HepG2 (cell line): ENCODE measurements around the gene TOR4A. TPM values are rescaled to one million over a fixed set of nuclear protein-coding genes. Genes with fewer than 3 reads are reported as not detected.
A peak's percentile ranks its signal among the peaks of the same experiment; 100 is the strongest.

Experiments used
- ARHGAP35 ChIP-seq: sonication (generic); formaldehyde crosslinking; IDR thresholded peaks from 2 replicates; pipeline ENCODE4 v1.9.0; 2022; ENCODE audit warnings: mild to moderate bottlenecking, inconsistent platforms, moderate library complexity, missing genetic modification reagents, borderline replicate concordance
- ARNTL ChIP-seq: sonication (generic); formaldehyde crosslinking; IDR thresholded peaks from 2 replicates; pipeline ENCODE4 v1.4.0; 2020; ENCODE audit warnings: mild to moderate bottlenecking, missing genetic modification reagents
- ATF6 ChIP-seq: sonication (generic); formaldehyde crosslinking; conservative IDR thresholded peaks from 2 replicates; pipeline ENCODE4 v1.4.0; 2020; ENCODE audit warnings: missing genetic modification reagents
- ATF7 ChIP-seq, 2 experiments: fragments of 450-650 bp in 1 of 2; sonication (generic) in 1 of 2; formaldehyde crosslinking in 1 of 2; IDR thresholded peaks; 2 replicates each; pipeline versions ENCODE4 v1.4.0 to v1.6.1; 2016 to 2020; ENCODE audit warnings: antibody characterized with exemption in 1 of 2, mild to moderate bottlenecking in 1 of 2, missing genetic modification reagents in 1 of 2
- CREB1 ChIP-seq, 2 experiments: fragments of 450-650 bp in 1 of 2; IDR thresholded peaks; 2 replicates each; pipeline ENCODE4 v1.6.1; 2016 to 2017; ENCODE audit warnings: control low read depth in 1 of 2, mild to moderate bottlenecking in 1 of 2, missing compliant biosample characterization in 1 of 2, missing genetic modification characterization in 1 of 2
- GABPA ChIP-seq, 2 experiments: IDR thresholded peaks; 2 replicates each; pipeline ENCODE4 v1.6.1; 2011 to 2016; ENCODE audit warnings: low read depth in 2 of 2, low read length in 1 of 2, missing biosample characterization in 1 of 2, missing genetic modification characterization in 1 of 2
- HDAC2 ChIP-seq: sonication (generic); formaldehyde crosslinking; IDR thresholded peaks from 2 replicates; pipeline ENCODE4 v1.4.0; 2020; ENCODE audit warnings: missing genetic modification reagents
- HNF1B ChIP-seq: sonication (generic); formaldehyde crosslinking; IDR thresholded peaks from 2 replicates; pipeline ENCODE4 v1.5.1; 2020; ENCODE audit warnings: mild to moderate bottlenecking, moderate library complexity, missing genetic modification reagents
- HNRNPK ChIP-seq: fragments of 200-400 bp; formaldehyde crosslinking; IDR thresholded peaks from 2 replicates; pipeline ENCODE4 v1.6.1; 2018; ENCODE audit warnings: low read length, low read depth, moderate library complexity, mild to moderate bottlenecking; ENCODE audit not compliant: poor library complexity, severe bottlenecking
- HNRNPLL ChIP-seq: fragments of 200-400 bp; formaldehyde crosslinking; IDR thresholded peaks from 2 replicates; pipeline ENCODE4 v1.6.1; 2017; ENCODE audit warnings: mild to moderate bottlenecking, low read depth, low read length; ENCODE audit not compliant: poor library complexity, severe bottlenecking
- IRF2 ChIP-seq: IDR thresholded peaks from 2 replicates; pipeline ENCODE4 v1.6.1; 2018; ENCODE audit warnings: missing genetic modification reagents, missing compliant biosample characterization
- MEF2D ChIP-seq: sonication (generic); formaldehyde crosslinking; IDR thresholded peaks from 2 replicates; pipeline ENCODE4 v1.5.1; 2020; ENCODE audit warnings: mild to moderate bottlenecking, missing genetic modification reagents
- MXD1 ChIP-seq: sonication (generic); formaldehyde crosslinking; IDR thresholded peaks from 2 replicates; pipeline ENCODE4 v1.4.0; 2020; ENCODE audit warnings: mild to moderate bottlenecking, missing genetic modification reagents
- NPAS2 ChIP-seq: sonication (generic); formaldehyde crosslinking; IDR thresholded peaks from 2 replicates; pipeline ENCODE4 v1.8.0; 2022; ENCODE audit warnings: mild to moderate bottlenecking, missing genetic modification reagents, borderline replicate concordance
- NR2C2 ChIP-seq: sonication (generic); formaldehyde crosslinking; IDR thresholded peaks from 2 replicates; pipeline ENCODE4 v1.4.0; 2020; ENCODE audit warnings: missing genetic modification reagents, mild to moderate bottlenecking, moderate library complexity, borderline replicate concordance
- PRMT3 ChIP-seq: sonication (generic); formaldehyde crosslinking; IDR thresholded peaks from 2 replicates; pipeline ENCODE4 v1.8.1; 2022; ENCODE audit warnings: low read depth, mild to moderate bottlenecking, moderate library complexity, missing genetic modification reagents, borderline replicate concordance
- PTBP1 ChIP-seq: fragments of 200-400 bp; formaldehyde crosslinking; IDR thresholded peaks from 2 replicates; pipeline ENCODE4 v1.6.1; 2018; ENCODE audit warnings: low read length, low read depth; ENCODE audit not compliant: poor library complexity, severe bottlenecking
- TCF12 ChIP-seq, 2 experiments: fragments of 450-650 bp in 1 of 2; sonication (generic) in 1 of 2; formaldehyde crosslinking in 1 of 2; IDR thresholded peaks; 2 replicates each; pipeline versions ENCODE4 v1.6.1 to v1.8.0; 2017 to 2022; ENCODE audit warnings: antibody characterized with exemption in 1 of 2, mild to moderate bottlenecking in 1 of 2, missing genetic modification reagents in 1 of 2, moderate library complexity in 1 of 2
- TRIM22 ChIP-seq: fragments of 450-650 bp; IDR thresholded peaks from 2 replicates; pipeline ENCODE4 v1.6.1; 2017
- ZKSCAN5 ChIP-seq: sonication (generic); formaldehyde crosslinking; IDR thresholded peaks from 2 replicates; pipeline ENCODE4 v1.5.1; 2020; ENCODE audit warnings: mild to moderate bottlenecking, missing genetic modification reagents
- ZNF326 ChIP-seq: sonication (generic); formaldehyde crosslinking; IDR thresholded peaks from 2 replicates; pipeline ENCODE4 v1.4.0; 2020; ENCODE audit warnings: missing genetic modification reagents, borderline replicate concordance
- ZNF776 ChIP-seq: sonication (generic); formaldehyde crosslinking; IDR thresholded peaks from 2 replicates; pipeline ENCODE4 v1.4.0; 2020; ENCODE audit warnings: mild to moderate bottlenecking, missing genetic modification reagents
- polyA plus RNA-seq, 8 experiments: library from polyadenylated mRNA; depleted of rRNA in 3 of 8; stranded (reverse) in 7 of 8; unstranded in 1 of 8; fragments of >200 nt; fragmentation: Illumina TruSeq in 4 of 8; extraction: Trizol in 4 of 8; gene quantifications; 2 replicates each; pipeline versions ENCODE4 v1.2.1 to v1.2.3, GENCODE V29; 2011 to 2016; ENCODE audit warnings: low read depth in 4 of 8, missing spikeins in 1 of 8, mixed read lengths in 1 of 8; ENCODE audit not compliant: insufficient read depth in 1 of 8
- total RNA-seq, 5 experiments: library from RNA; depleted of rRNA; stranded (reverse); fragments of >200 nt; fragmentation: Illumina TruSeq; extraction: Trizol; gene quantifications; 2 replicates each; pipeline ENCODE4 v1.2.3, GENCODE V29; 2016; ENCODE audit warnings: low read depth in 1 of 5

TOR4A gene
- total and polyA plus RNA-seq, 2 of the 13 experiments (the other 11 are each of a cell fraction or from before 2014, with no cell fraction given): 11.1 to 14.2 TPM

GRCh38 chr9:137229903-137230704, 47.4 kb upstream of the TOR4A start (continued):
- TF ChIP-seq ATF6 (no peak), TRIM22 (no peak), ARHGAP35 (CRISPR knock-in tag) (0 out of 2 replicates have a peak, but pooled peaks have one; percentile 58), ZNF326 (peak; percentile 32; the same call in 1 of the 2 replicates), NPAS2 (CRISPR knock-in tag) (no peak), PRMT3 (CRISPR knock-in tag) (no peak), CREB1 (IDR thresholded peaks at IDR 0.05) (no peak), CREB1 (CRISPR knock-in tag; IDR thresholded peaks at IDR 0.05) (no peak), NR2C2 (peak; percentile 98), IRF2 (peak; percentile 22; the same call in 1 of the 2 replicates), TCF12 (IDR thresholded peaks at IDR 0.05) (no peak), TCF12 (CRISPR knock-in tag; IDR thresholded peaks at IDR 0.05) (peak; percentile 46), ATF7 (IDR thresholded peaks at IDR 0.05) (no peak), ATF7 (CRISPR knock-in tag; IDR thresholded peaks at IDR 0.05) (no peak), HNRNPLL (peak; percentile 29), MXD1 (CRISPR knock-in tag) (no peak), ARNTL (CRISPR knock-in tag) (no peak; the same call in 1 of the 2 replicates), ZNF776 (CRISPR knock-in tag) (0 out of 2 replicates have a peak, but pooled peaks have one; percentile 64), ZKSCAN5 (CRISPR knock-in tag) (no peak), MEF2D (CRISPR knock-in tag) (peak; percentile 33; the same call in 1 of the 2 replicates), HDAC2 (CRISPR knock-in tag) (0 out of 2 replicates have a peak, but pooled peaks have one; percentile 32), GABPA (IDR thresholded peaks at IDR 0.05; ENCODE audit: low read depth, low read length) (no peak), GABPA (CRISPR knock-in tag; IDR thresholded peaks at IDR 0.05; ENCODE audit: low read depth) (no peak), PTBP1 (no peak), HNF1B (CRISPR knock-in tag) (peak; percentile 72), HNRNPK (no peak)
